MCF 10A (cell line): ENCODE data around the gene ZBTB18. TPM values are rescaled to one million over a fixed set of nuclear protein-coding genes. Genes with fewer than 3 reads are reported as not detected.

Experiments used
- BruUV-seq: library from RNA; stranded (reverse); fragments of 400-500 nt; replicated peaks from 2 replicates; lab custom pipeline; 2021; lab: Mats Ljungman, UMichigan
- CTCF ChIA-PET: fragments of 300-600 bp; sonication (Branson Sonifier 250); formaldehyde crosslinking; extraction: SDS; loops from one replicate; lab custom pipeline; 2021; ENCODE audit warnings: antibody characterized with exemption, inconsistent platforms; lab: Yijun Ruan, JAX
- POLR2A ChIA-PET: fragments of 300-600, 350-650 bp; sonication (Branson Sonifier 250); formaldehyde crosslinking; extraction: SDS; loops from one replicate; lab custom pipeline; 2020; ENCODE audit warnings: antibody characterized with exemption, inconsistent platforms; lab: Yijun Ruan, JAX
- DNase-seq: peaks from one replicate; pipeline ENCODE4 v3.0.0-alpha.2; 2018; ENCODE audit not compliant: unreplicated experiment
- H3K27ac Mint-ChIP-seq: one replicate; pipeline ENCODE4 v1.8.0; 2022; ENCODE audit warnings: mild to moderate bottlenecking, low read depth, mixed read lengths; ENCODE audit not compliant: unreplicated experiment
- H3K27me3 Mint-ChIP-seq: one replicate; pipeline ENCODE4 v1.8.0; 2022; ENCODE audit warnings: mixed read lengths; ENCODE audit not compliant: insufficient read depth, unreplicated experiment
- H3K36me3 Mint-ChIP-seq: one replicate; pipeline ENCODE4 v1.8.0; 2022; ENCODE audit warnings: mild to moderate bottlenecking, moderate library complexity, mixed read lengths; ENCODE audit not compliant: insufficient read depth, unreplicated experiment
- H3K4me1 Mint-ChIP-seq: one replicate; pipeline ENCODE4 v1.8.0; 2022; ENCODE audit warnings: mixed read lengths; ENCODE audit not compliant: insufficient read depth, unreplicated experiment
- H3K4me3 Mint-ChIP-seq: one replicate; pipeline ENCODE4 v1.8.0; 2022; ENCODE audit warnings: mild to moderate bottlenecking, moderate library complexity, mixed read lengths; ENCODE audit not compliant: unreplicated experiment
- H3K9me3 Mint-ChIP-seq: one replicate; pipeline ENCODE4 v1.8.0; 2022; ENCODE audit warnings: mixed read lengths; ENCODE audit not compliant: unreplicated experiment
- CTCF ChIP-seq: fragments of 200-600 bp; IDR thresholded peaks from one replicate; pipeline ENCODE4 v1.8.0; 2022; ENCODE audit warnings: antibody characterized with exemption, mild to moderate bottlenecking; ENCODE audit not compliant: unreplicated experiment
- intact Hi-C: fragments of 100-400 bp; cut with micrococcal nuclease; formaldehyde crosslinking; loops from 2 replicates; pipeline ENCODE4 v1.14.1; 2022
- total RNA-seq: library from RNA; stranded (reverse); gene quantifications from 2 replicates; pipeline ENCODE4 v1.2.3, GENCODE V29; 2022

The ZBTB18 gene
- total RNA-seq, 1 experiment from 2014 or later, result 16.5 TPM

DNA sequence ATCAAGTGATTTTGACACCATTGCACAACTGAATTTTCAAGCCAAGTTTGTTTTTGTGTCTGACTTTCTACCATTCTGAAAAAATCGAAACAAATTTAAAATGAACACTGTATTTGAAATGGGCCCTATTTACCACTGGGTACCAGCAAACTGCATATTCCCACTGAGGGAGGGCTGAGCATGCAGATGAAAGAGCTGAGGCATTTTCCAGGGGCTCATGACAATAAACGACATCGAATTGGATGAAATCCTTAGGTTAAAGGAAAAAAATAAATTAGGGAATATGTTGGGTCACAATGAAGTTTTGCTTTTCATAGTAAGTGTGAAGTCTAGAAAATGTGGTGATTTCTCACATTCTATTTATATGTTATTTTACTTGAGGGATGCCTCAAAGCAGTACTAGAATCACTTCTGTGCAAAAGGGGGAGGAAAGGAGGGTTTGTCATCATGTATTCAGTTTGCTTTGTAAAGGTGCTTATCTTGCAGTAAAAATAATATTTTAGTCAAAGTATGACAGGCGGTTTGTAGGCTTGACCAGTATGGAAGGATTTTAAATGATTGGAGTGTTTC is 11.2 kb downstream of the ZBTB18 start:
- no peak for DNase-seq
- TF ChIP-seq CTCF, result no peak
- no peaks in the 10 kb centered on the region for H3K36me3 Mint-ChIP-seq
- BruUV-seq, result no TSS peak
- ChIA-PET CTCF (interaction anchor here (0.6 kb wide), 1 partner anchor 30 kb away, joined by 3 read pairs; no protein-coding TSS in a partner anchor), POLR2A (interaction anchor here (2.3 kb wide), 1 partner anchor 15 kb away, joined by 9 read pairs; no protein-coding TSS in a partner anchor)
- no peak overlapping the region for H3K4me3 Mint-ChIP-seq
- H3K27me3 Mint-ChIP-seq, result no peaks in the 10 kb centered on the region
- peaks cover 5% of the 10 kb centered on the region for H3K4me1 Mint-ChIP-seq
- intact Hi-C loops, result no loop called here
- H3K9me3 Mint-ChIP-seq, result no peaks in the 10 kb centered on the region
- H3K27ac Mint-ChIP-seq, result no peak overlapping the region

GRCh38 chr1:244063498-244063897 is 12.4 kb downstream of the ZBTB18 start:
- CTCF ChIA-PET, result interaction anchor here (0.6 to 1.7 kb wide), 4 partner anchors 14 to 703 kb away, joined by 3 to 10 read pairs (median 3); no protein-coding TSS in a partner anchor
- no TSS peak for BruUV-seq
- intact Hi-C loops, result no loop called here

DNA sequence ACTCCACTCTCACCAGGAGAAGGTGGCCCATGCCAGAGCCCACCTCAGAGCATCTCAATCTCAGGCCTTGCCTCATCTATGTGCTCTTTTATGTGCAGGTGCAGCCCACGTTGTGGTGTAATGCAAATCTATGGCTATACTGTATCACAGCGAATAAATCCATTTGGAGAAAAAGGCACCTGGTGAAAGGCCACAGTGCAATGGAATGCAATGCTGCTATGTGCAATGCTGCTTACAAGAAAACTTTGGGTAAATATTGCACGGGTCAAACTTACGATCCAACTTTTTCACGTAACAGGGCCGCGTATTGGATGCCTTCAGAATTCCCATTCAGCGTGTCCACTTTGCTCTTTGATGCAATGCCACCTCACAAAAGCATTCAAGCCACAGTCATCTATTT is 13.5 kb downstream of the ZBTB18 start:
- Mint-ChIP-seq H3K36me3 (no peaks in the 10 kb centered on the region), H3K4me3 (no peak overlapping the region), H3K4me1 (peaks cover 5% of the 10 kb centered on the region), H3K9me3 (no peaks in the 10 kb centered on the region), H3K27ac (no peak overlapping the region), H3K27me3 (no peaks in the 10 kb centered on the region)
- ChIA-PET POLR2A (interaction anchor here (0.7 to 3.0 kb wide), 4 partner anchors 10 to 17 kb away, joined by 3 to 27 read pairs (median 13); partner anchors contain the start of gene ZBTB18), CTCF (interaction anchor here (0.7 to 1.7 kb wide), 3 partner anchors 16 to 208 kb away, joined by 3 to 10 read pairs (median 3); no protein-coding TSS in a partner anchor)
- no peak for DNase-seq
- TF ChIP-seq CTCF, result no peak
- intact Hi-C loops, result no loop called here
- no TSS peak for BruUV-seq

More at GRCh38 chr1:244063498-244063897, 12.4 kb downstream of the ZBTB18 start:
- TF ChIP-seq CTCF, result no peak
- H3K36me3 Mint-ChIP-seq, result no peaks in the 10 kb centered on the region
- DNase-seq, result no peak
- no peak overlapping the region for H3K27ac Mint-ChIP-seq
- peaks cover 5% of the 10 kb centered on the region for H3K4me1 Mint-ChIP-seq
- no peak overlapping the region for H3K4me3 Mint-ChIP-seq
- POLR2A ChIA-PET, result interaction anchor here (2.3 to 3.0 kb wide), 2 partner anchors 11 to 16 kb away, joined by 9 to 17 read pairs; partner anchors contain the start of gene ZBTB18
- no peaks in the 10 kb centered on the region for H3K27me3 Mint-ChIP-seq
- H3K9me3 Mint-ChIP-seq, result no peaks in the 10 kb centered on the region

GRCh38 chr1:244065063-244065793 is 14.1 kb downstream of the ZBTB18 start:
- intact Hi-C loops, result no loop called here
- DNase-seq, result no peak
- no peaks in the 10 kb centered on the region for H3K9me3 Mint-ChIP-seq
- no peak for TF ChIP-seq CTCF
- H3K27ac Mint-ChIP-seq, result no peak overlapping the region
- no TSS peak for BruUV-seq
- no peak overlapping the region for H3K4me3 Mint-ChIP-seq
- no peaks in the 10 kb centered on the region for H3K36me3 Mint-ChIP-seq
- POLR2A ChIA-PET, result interaction anchor here (0.6 to 3.0 kb wide), 7 partner anchors 12 to 382 kb away, joined by 3 to 27 read pairs (median 3); partner anchors contain the start of gene ZBTB18
- no peaks in the 10 kb centered on the region for H3K27me3 Mint-ChIP-seq
- CTCF ChIA-PET, result interaction anchor here (0.5 to 1.5 kb wide), 7 partner anchors 31 to 493 kb away, joined by 3 to 10 read pairs (median 4); no protein-coding TSS in a partner anchor
- H3K4me1 Mint-ChIP-seq, result peaks cover 5% of the 10 kb centered on the region
